HG03039 (cell line): ENCODE data around the gene C3.

Source experiments
- ATAC-seq: cut with Tn5 transposase; IDR thresholded peaks from one replicate; pipeline ENCODE4 v1.9.1; 2021; ENCODE audit warnings: mild to moderate bottlenecking, moderate library complexity; ENCODE audit not compliant: unreplicated experiment

C3 gene

GRCh38 chr19:6731822-6732221, 11.4 kb upstream of the C3 start:
- ATAC-seq, result no peak

GRCh38 chr19:6730941-6731670, 10.7 kb upstream of the C3 start:
- no peak for ATAC-seq

DNA sequence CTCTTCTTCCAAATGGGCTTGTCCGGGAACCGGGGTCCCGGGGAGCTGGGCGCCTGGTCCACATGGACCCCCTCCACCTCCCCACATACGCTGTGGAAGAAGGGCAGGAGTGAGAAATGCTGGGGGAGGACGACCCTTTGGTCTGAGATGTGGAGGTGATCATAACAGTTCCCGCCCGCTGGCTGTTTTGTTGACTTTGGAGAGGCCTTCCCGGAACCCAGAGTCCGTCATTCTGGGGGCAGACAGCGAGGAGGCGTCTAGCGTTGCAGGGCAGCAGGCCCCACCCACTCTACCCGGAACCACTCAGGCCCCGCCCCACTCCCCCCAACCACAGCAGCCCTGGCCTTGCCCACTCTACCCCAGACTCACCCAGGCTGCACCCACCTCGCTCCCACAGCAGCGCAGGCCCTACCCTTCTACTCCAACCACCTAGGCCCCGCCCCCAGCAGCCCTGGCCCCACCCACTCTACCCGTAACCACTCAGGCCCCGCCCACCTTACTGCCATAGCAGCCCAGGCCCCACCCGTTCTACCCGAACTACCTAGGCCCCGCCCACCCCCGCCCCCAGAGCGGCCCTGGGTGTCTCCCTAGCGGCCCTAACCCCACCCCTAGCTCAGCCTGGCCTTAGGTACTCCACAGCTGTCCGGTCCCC, 9.8 kb upstream of the C3 start:
- no peak for ATAC-seq

GRCh38 chr19:6729573-6730152, 9.2 kb upstream of the C3 start:
- ATAC-seq, result no peak

DNA sequence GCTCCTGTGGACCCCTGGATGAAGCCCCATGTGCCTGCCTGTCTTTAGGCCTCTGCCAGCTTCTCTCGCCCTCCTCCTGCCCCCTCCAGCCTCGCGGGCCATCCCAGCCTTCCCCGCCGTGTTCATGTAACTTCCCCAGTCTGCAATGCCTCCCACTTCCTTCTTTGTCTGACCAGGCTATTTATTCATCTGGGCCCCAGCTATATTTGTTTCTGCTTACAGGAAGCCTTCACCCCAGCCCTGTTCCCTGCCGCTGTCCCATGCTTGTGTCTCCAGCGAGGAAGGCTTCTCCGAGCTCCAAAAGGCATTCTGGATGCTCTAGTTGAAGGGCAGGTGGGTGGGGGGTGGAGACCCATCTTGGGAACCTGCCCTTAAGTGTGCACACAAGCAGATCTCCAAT, 7.9 kb upstream of the C3 start:
- ATAC-seq, result no peak

GRCh38 chr19:6725513-6726231, 5.2 kb upstream of the C3 start:
- ATAC-seq, result no peak

DNA sequence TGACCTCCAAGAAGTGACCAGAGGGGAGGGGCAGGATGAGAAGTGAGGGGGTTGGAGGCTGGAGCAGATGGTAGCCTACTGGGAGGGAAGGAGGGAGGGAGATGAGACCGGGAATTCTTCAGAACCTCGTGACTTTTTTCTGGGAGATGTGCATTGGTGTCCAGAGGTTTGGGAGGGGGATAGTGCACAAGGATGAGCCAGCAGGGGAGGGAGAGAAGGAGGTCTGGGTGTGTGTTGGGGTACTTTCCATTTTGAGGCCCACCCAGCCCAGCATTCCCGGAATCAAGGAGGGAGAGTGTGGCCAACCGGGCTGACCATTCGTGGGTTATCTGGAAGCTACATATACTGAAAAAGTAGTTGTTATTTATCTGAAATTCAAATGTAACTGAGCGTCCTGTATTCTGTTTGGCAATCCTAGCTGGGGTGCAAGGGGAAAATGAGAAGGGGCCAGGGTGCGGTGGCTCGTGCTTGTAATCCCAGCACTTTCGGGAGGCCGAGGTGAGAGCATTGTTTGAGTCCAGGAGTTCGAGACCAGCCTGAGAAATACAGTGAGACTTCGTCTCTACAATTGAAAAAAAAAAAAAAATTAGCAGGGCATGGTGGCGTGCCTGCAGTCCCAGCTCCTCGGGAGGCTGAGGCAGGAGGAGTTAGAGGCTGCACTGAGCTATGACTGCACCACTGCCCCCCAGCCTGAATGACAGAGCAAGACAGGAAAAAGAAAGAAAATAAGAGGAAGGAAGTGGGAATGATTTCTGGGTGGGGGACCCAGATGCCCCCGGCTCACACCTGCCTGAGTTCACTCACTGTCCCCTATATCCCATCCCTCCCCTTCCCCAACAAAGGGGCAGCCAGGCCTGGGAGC, 4.4 kb upstream of the C3 start:
- ATAC-seq, result no peak

DNA sequence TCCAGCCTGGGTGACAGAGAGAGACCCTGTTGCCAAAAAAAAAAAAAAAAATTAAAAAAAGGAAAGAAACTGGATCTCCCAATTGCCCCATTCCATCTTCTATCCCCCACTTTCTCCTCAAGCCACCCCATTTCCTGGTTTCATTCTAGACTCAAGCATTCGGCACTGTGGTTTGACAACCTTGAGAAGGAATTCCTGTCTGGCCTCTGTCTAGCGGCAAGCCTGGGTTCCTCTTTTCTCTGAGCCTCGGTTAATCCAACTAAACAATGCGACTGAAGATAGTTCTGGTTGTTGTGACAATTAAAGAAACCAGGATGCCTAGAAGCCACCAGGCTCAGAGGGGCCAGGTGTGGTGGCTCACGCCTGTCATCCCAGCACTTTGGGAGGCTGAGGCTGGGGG, 3.3 kb upstream of the C3 start:
- ATAC-seq, result no peak

- no peak for ATAC-seq
These were observed 2.7 kb upstream of the C3 start for GRCh38 chr19:6723108-6723618.

- ATAC-seq, result no peak
These were observed 1.3 kb upstream of the C3 start for GRCh38 chr19:6721773-6722172.

GRCh38 chr19:6721138-6721474, 656 bp upstream of the C3 start:
- no peak for ATAC-seq

DNA sequence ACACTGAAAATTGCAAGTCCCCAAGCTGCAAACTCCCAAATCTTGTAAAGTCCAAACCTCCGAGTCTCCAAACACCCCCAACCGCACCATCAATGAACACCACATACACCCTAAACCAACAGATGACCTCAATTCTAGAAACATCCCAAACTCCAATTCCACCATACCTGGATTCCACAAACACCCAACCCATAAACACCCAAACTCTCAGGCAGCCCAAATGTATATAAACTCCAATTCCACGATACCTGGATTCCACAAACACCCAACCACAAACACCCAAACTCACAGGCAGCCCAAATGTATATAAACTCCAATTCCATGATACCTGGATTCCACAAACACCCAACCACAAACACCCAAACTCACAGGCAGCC, 470 bp downstream of the C3 start:
- no peak for ATAC-seq

GRCh38 chr19:6719540-6719861, 949 bp downstream of the C3 start:
- no peak for ATAC-seq

- ATAC-seq, result no peak
These were observed 1.5 kb downstream of the C3 start for GRCh38 chr19:6718741-6719539.

GRCh38 chr19:6718111-6718740, 2.2 kb downstream of the C3 start:
- no peak for ATAC-seq

GRCh38 chr19:6717441-6717971, 2.9 kb downstream of the C3 start:
- ATAC-seq, result no peak

DNA sequence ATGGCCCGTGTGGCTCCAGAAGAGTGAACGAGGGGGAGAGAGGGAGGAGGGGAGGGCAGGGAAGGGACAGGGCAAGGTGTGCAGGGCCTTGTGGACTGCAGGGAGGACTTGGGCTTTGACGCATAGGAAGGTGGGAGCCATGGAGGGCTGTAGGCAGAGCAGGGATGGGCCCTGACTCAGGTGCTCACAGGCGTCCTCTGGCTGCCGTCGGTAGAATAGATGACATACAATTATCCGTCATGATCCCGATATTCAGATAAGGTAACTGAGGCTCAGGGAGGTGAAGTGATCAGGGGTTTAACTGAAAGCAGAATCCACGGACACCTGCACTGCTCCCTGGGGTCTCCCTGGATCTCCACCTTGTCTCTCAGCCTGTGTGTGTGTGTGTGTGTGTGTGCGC, 3.4 kb downstream of the C3 start:
- ATAC-seq, result no peak

DNA sequence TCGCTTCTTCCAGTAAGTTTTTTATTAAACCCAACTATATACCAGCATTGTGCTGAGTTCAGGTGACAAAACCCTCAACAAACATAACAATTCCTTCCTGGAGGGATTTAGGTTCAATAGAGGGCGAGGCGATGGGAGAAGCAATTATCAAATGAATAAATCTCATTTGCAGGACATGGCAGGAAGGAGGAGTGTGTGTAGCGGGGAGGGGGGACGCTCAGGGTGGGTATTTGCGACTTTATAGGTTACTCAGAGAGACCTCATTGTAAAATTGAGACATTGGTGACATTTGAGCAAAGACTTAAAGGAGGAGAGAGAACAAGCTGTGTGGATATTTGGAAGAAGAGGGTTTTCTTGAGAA, 3.9 kb downstream of the C3 start:
- ATAC-seq, result no peak

DNA sequence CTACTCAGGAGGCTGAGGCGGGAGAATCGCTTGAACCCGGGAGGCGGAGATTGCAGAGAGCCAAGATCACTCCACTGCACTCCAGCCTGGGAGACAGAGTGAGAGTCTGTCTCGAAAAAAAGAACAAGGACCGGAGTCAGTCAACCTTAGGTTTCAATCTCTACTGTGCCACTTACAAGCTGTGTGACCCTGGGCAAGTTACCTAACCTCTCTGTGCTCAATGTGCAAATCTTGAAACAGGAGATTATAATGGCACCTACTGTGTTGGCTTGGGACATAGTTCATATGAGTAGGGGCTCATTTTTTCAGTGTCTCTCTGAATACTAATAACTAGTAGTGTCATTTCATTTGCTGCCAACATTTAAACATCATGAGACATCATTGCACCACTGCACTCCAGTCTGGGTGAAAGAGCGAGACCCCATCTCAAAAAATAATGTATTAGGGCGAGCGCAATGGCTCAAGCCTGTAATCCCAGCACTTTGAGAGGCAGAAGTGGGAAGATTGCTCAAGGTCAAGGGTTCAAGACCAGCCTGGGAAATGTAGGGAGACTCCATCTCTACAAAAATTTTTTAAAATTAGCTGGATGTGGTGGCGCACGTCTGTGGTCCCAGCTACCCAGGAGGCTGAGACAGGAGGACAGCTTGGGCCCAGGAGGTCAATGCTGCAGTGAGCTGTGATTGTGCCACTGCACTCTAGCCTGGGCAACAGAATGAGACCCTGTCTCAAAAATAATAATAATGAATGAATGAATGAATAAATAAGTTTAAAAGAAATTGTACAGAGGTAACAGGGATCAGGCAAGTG, 5.5 kb downstream of the C3 start:
- ATAC-seq, result no peak
